HG02885 (cell line): ENCODE results near the gene NT5C1A.

ENCODE experiments used
- ATAC-seq: cut with Tn5 transposase; IDR thresholded peaks from one replicate; pipeline ENCODE4 v1.9.1; 2021; ENCODE audit warnings: mild to moderate bottlenecking; ENCODE audit not compliant: unreplicated experiment, poor library complexity

Gene NT5C1A

GRCh38 chr1:39642796-39643195 is 29.1 kb downstream of the NT5C1A start:
- ATAC-seq = no peak

- ATAC-seq = no peak
Measured at GRCh38 chr1:39640861-39641260, 31.0 kb downstream of the NT5C1A start.

GRCh38 chr1:39639305-39640130 is 32.4 kb downstream of the NT5C1A start, which contains the start of gene HEYL:
Gene HEYL (minus strand): TSS chr1:39639643. CDS start chr1:39639625, 18 bp downstream.
- no peak for ATAC-seq

- ATAC-seq = no peak
Measured at GRCh38 chr1:39638965-39639304, 33.0 kb downstream of the NT5C1A start.

GRCh38 chr1:39637361-39637760 is 34.5 kb downstream of the NT5C1A start:
- ATAC-seq = no peak

- no peak for ATAC-seq
Measured at GRCh38 chr1:39635871-39636210, 36.1 kb downstream of the NT5C1A start.

GRCh38 chr1:39635205-39635870 is 36.6 kb downstream of the NT5C1A start:
- no peak for ATAC-seq

- ATAC-seq = no peak
Measured at GRCh38 chr1:39633422-39633821, 38.5 kb downstream of the NT5C1A start.

GRCh38 chr1:39632682-39633417 is 39.1 kb downstream of the NT5C1A start:
- no peak for ATAC-seq

- no peak for ATAC-seq
Measured at GRCh38 chr1:39632323-39632681, 39.6 kb downstream of the NT5C1A start.

GRCh38 chr1:39631361-39632322 is 40.3 kb downstream of the NT5C1A start:
- ATAC-seq = no peak

GRCh38 chr1:39628807-39629350 is 43.0 kb downstream of the NT5C1A start:
- ATAC-seq = no peak

GRCh38 chr1:39626646-39627045 is 45.3 kb downstream of the NT5C1A start:
- ATAC-seq = no peak

GRCh38 chr1:39625462-39626273 is 46.2 kb downstream of the NT5C1A start:
- ATAC-seq = no peak

GRCh38 chr1:39625009-39625408 is 46.9 kb downstream of the NT5C1A start:
- no peak for ATAC-seq

- ATAC-seq = no peak
Measured at GRCh38 chr1:39623053-39623452, 48.9 kb downstream of the NT5C1A start.

GRCh38 chr1:39622427-39622826 is 49.5 kb downstream of the NT5C1A start:
- ATAC-seq = no peak

- ATAC-seq = no peak
Measured at GRCh38 chr1:39620659-39621165, 51.2 kb downstream of the NT5C1A start.

- no peak for ATAC-seq
Measured at GRCh38 chr1:39617488-39618049, 54.3 kb downstream of the NT5C1A start.
